Hematopoietic multipotent progenitor cell (in vitro differentiated cells): ENCODE data around the gene MRAS. TPM values are rescaled to one million over a fixed set of nuclear protein-coding genes. Genes with fewer than 3 reads are reported as not detected.

ENCODE experiments used
- DNase-seq, 3 donors: peaks; one replicate each; pipeline ENCODE4 v3.0.0-alpha.2; 2011 to 2015; ENCODE audit warnings: low read depth in 2 of 3, low spot score in 2 of 3
- total RNA-seq: library from RNA; depleted of rRNA; stranded (reverse); fragments of >200 nt; gene quantifications from one replicate; pipeline ENCODE4 v1.2.3, GENCODE V29; 2012

Gene MRAS
- total RNA-seq, 1 donor: 2.2 TPM

- no peak for DNase-seq
Observed at GRCh38 chr3:138338811-138339210, 9.6 kb upstream of the MRAS start.

- no peak for DNase-seq
Observed at GRCh38 chr3:138340511-138340910, 7.9 kb upstream of the MRAS start.

- DNase-seq: no peak
Observed at GRCh38 chr3:138344754-138345153, 3.6 kb upstream of the MRAS start.

GRCh38 chr3:138348754-138349739 lies 668 bp downstream of the MRAS start:
- DNase-seq: peak in 1 of 3 donors; percentile 53

GRCh38 chr3:138349926-138350665 lies 1.7 kb downstream of the MRAS start:
- DNase-seq: no peak

- DNase-seq: no peak
Observed at GRCh38 chr3:138351151-138351550, 2.8 kb downstream of the MRAS start.

GRCh38 chr3:138351916-138352550 lies 3.7 kb downstream of the MRAS start:
- no peak for DNase-seq

GRCh38 chr3:138354376-138354775 lies 6.0 kb downstream of the MRAS start:
- DNase-seq: no peak

GRCh38 chr3:138355071-138355470 lies 6.7 kb downstream of the MRAS start:
- no peak for DNase-seq

- DNase-seq: no peak
Observed at GRCh38 chr3:138356730-138357405, 8.5 kb downstream of the MRAS start.

- no peak for DNase-seq
Observed at GRCh38 chr3:138359148-138359918, 11.0 kb downstream of the MRAS start.

GRCh38 chr3:138359919-138360868 lies 11.8 kb downstream of the MRAS start:
- no peak for DNase-seq

GRCh38 chr3:138360869-138361525 lies 12.6 kb downstream of the MRAS start:
- DNase-seq: no peak

- DNase-seq: no peak
Observed at GRCh38 chr3:138361561-138361971, 13.2 kb downstream of the MRAS start.

- DNase-seq: no peak
Observed at GRCh38 chr3:138362538-138362937, 14.2 kb downstream of the MRAS start.

- DNase-seq: no peak
Observed at GRCh38 chr3:138363322-138363721, 14.9 kb downstream of the MRAS start.

- no peak for DNase-seq
Observed at GRCh38 chr3:138364356-138365252, 16.2 kb downstream of the MRAS start.
